ES-I3 (cell line): ENCODE measurements around the gene POLR2J2.
"Not testable (repeated sequence)": the region's sequence is repeated elsewhere in the genome, so short reads cannot be mapped to it uniquely, and the experiment has no call there.

Experiments used
- H3K36me3 ChIP-seq: 2 replicates; pipeline ENCODE4 v1.6.1; 2013; ENCODE audit warnings: mild to moderate bottlenecking, low read length, control low read depth, moderate library complexity; ENCODE audit not compliant: insufficient read depth
- H3K4me1 ChIP-seq: 2 replicates; pipeline ENCODE4 v1.6.1; 2013; ENCODE audit warnings: mild to moderate bottlenecking, control low read depth, low read length; ENCODE audit not compliant: insufficient read depth
- H3K9ac ChIP-seq: 2 replicates; pipeline ENCODE4 v1.6.1; 2013; ENCODE audit warnings: low read depth, mild to moderate bottlenecking, low read length, moderate library complexity
- H3K9me3 ChIP-seq: 2 replicates; pipeline ENCODE4 v1.6.1; 2013; ENCODE audit warnings: mild to moderate bottlenecking, low read length, moderate library complexity; ENCODE audit not compliant: control insufficient read depth, insufficient read depth

The POLR2J2 gene

DNA sequence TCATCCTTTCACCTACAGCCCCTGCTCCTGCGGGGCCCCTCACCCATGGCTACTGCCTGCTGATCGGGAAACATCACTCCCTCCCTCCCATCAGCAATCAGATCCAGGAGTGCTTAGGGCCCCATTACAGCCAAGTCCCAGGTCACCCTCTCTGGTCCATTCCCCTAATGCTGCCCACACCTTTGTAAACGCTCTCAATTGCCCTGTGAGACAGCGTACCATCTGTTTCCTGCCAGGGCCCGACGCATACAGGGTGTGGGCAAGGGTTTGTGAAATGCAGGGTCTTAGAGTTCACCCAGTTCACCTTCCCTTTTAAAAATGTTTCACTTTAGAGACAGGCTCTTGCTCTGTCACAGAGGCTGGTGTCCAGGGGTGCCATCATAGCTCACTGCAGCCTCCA lies 37.2 kb downstream of the POLR2J2 start:
- H3K9ac ChIP-seq, H3K36me3 ChIP-seq, H3K4me1 ChIP-seq, H3K9me3 ChIP-seq: not testable (repeated sequence)

DNA sequence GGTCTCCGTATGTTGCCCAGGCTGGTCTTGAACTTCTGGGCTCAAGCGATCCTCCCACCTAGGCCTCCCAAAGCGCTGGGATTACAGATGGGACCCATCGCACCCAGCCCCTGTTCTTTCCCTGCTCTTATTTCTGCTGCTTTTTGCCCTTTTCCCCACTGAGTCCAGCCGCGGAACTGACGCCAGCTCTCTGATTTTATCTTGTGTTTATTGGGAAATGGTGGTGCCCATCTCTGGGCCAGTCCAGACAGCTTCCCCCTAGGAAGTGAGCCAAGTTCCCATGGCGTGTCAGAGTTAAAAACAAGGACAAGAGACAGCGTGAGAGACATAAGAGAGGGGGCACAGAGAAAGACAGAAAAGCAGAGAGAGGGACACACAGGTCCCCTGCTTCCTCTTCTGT lies 40.8 kb downstream of the POLR2J2 start:
- H3K4me1 ChIP-seq, H3K36me3 ChIP-seq, H3K9me3 ChIP-seq, H3K9ac ChIP-seq: not testable (repeated sequence)

DNA sequence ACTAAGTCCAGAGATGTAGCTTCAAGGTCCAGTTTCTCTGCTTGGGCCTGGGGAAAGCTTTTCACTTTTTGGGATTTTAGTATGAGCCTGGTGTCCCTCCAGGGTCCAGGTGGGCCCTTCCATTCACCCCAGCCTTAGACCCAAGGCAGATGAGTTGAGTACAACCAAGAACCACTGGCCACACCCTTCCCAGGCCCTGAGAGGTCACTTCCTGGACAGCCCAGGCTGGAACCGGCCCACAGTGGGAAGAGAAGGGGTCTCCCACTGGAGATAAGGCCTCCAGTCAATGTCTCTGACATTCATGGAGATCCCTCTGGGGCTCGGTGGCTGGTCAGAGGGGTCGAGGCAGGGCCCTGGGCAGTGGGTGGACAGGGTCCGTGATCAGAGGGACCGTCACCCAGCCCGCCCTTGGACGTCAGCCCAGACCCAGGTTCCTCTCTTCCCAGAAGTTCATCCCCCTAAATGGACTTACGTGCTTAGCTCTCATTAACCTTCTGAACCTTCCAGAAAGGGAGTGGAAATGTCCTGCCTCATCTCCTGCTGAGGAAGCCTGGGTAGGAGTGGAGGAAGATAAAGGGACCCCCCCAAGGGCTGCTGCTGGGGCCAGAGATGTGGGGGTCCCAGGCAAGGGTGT lies 44.1 kb downstream of the POLR2J2 start:
- H3K4me1 ChIP-seq, H3K36me3 ChIP-seq, H3K9me3 ChIP-seq, H3K9ac ChIP-seq: not testable (repeated sequence)

DNA sequence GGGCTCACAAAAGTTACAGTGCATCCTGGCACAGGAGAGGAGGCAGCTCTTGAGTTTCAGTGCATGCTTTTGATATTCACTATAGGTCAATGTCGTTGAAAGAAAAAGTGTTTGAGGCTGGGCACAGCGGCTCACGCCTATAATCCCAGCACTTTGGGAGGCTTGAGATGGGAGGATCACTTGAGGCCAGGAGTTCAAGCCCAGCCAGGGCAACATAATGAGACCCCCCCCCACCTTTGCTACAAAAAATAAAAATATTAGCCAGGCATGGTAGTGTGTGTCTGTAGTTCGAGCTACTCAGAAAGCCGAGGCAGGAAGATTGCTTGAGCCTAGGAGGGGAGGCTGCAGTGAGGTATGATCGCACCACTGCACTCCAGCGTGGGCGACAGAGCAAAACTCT lies 53.3 kb downstream of the POLR2J2 start:
- H3K4me1 ChIP-seq, H3K9ac ChIP-seq: not testable (repeated sequence)

DNA sequence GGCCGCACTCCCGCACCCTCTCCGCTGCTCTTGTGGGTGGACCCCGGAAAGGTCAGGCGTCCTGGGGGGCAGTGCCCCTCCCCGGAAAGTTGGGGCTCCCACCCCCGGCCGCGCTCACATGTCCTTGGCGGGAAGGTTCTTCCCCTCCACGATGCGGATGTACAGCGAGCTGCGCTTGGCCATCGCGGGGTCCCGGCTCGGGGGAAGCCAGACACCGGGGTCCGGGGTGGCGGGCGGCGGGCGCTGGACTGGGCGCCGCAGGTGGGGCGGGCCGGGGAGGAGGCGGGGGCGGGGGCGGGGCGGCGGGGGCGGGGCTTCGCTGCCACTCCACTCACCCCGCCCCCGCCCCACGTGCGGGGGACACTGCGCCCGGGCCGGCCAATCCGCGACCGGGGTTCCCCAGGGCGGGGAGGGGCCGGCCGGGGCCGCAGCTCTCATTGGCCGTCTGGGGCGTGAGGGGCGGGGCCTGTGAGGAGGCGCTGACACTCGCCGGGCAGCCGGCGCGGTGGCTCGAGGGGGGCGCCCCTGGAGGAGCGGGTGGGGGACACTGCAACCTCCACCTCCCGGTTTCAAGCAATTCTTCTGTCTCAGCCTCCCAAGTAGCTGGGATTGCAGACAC lies 54.8 kb downstream of the POLR2J2 start, which contains the start of gene RASA4:
Gene RASA4, minus strand, starts transcription at position 250 of the 619 bp plus-strand sequence. Its CDS starts 67 bp downstream, at position 183.
- H3K9ac ChIP-seq = peak within 1 kb of the TSS; percentile 33; the same call in 1 of the 2 replicates
- not testable (repeated sequence) for H3K9me3 ChIP-seq, H3K4me1 ChIP-seq, H3K36me3 ChIP-seq

More for the DNA sequence above, 53.3 kb downstream of the POLR2J2 start:
- H3K36me3 ChIP-seq, H3K9me3 ChIP-seq: not testable (repeated sequence)
